GM12892 (cell line): ENCODE measurements around the gene PACSIN1.

Experiments
- POLR2A ChIP-seq: IDR thresholded peaks from 2 replicates; pipeline ENCODE4 v1.6.1; 2011; ENCODE audit warnings: low read depth, low read length, control low read depth
- POLR2AphosphoS5 ChIP-seq: IDR thresholded peaks from 2 replicates; pipeline ENCODE4 v1.6.1; 2011; ENCODE audit warnings: low read depth, low read length, control low read depth
- TAF1 ChIP-seq: IDR thresholded peaks from 2 replicates; pipeline ENCODE4 v1.6.1; 2011; ENCODE audit warnings: low read depth, mild to moderate bottlenecking, control low read depth, low read length, borderline replicate concordance

- no peak for TF ChIP-seq POLR2A
- TF ChIP-seq TAF1 = no peak
- no peak for TF ChIP-seq POLR2AphosphoS5
Observed at GRCh38 chr6:34546551-34547321, 80.9 kb downstream of the PACSIN1 start.
